Mammary epithelial cell (primary cell): ENCODE measurements around the gene DVL3.

Source experiments
- EZH2 ChIP-seq: IDR thresholded peaks from 2 replicates; pipeline ENCODE4 v1.6.1; 2012; ENCODE audit warnings: low read length, inconsistent platforms, borderline replicate concordance
- TF ChIP-seq, protein P1 (sequence below), 2 donors: IDR thresholded peaks in 1 of 2; conservative IDR thresholded peaks in 1 of 2; 2 replicates each; pipeline ENCODE4 v1.5.1; 2011 to 2012; ENCODE audit warnings: inconsistent platforms in 2 of 2, low read length in 2 of 2, mild to moderate bottlenecking in 2 of 2, control low read depth in 1 of 2, low read depth in 1 of 2; ENCODE audit not compliant: insufficient read depth in 1 of 2; ENCODE audit errors: extremely low read depth in 1 of 2

GRCh38 chr3:184110316-184110725 lies 44.9 kb upstream of the DVL3 start:
- TF ChIP-seq, protein P1, sequence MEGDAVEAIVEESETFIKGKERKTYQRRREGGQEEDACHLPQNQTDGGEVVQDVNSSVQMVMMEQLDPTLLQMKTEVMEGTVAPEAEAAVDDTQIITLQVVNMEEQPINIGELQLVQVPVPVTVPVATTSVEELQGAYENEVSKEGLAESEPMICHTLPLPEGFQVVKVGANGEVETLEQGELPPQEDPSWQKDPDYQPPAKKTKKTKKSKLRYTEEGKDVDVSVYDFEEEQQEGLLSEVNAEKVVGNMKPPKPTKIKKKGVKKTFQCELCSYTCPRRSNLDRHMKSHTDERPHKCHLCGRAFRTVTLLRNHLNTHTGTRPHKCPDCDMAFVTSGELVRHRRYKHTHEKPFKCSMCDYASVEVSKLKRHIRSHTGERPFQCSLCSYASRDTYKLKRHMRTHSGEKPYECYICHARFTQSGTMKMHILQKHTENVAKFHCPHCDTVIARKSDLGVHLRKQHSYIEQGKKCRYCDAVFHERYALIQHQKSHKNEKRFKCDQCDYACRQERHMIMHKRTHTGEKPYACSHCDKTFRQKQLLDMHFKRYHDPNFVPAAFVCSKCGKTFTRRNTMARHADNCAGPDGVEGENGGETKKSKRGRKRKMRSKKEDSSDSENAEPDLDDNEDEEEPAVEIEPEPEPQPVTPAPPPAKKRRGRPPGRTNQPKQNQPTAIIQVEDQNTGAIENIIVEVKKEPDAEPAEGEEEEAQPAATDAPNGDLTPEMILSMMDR (conservative IDR thresholded peaks at IDR 0.05 in 1 of 2, IDR thresholded peaks at IDR 0.05 in 1 of 2; ENCODE audit: extremely low read depth in 1 of 2, insufficient read depth in 1 of 2, low read depth in 1 of 2, low read length in 2 of 2), result no peak
- no peak for TF ChIP-seq EZH2
